Activated T-helper 2 cell treated with anti-CD3 and anti-CD28 coated beads, Interferon-gamma antibody, Interleukin-2, Interleukin-4, amounts not matched to agents 10 μg/mL and 5 μg/mL and 100 μg/mL, durations not matched to agents 14 hours and 24 hours and 36 hours (primary cell): ENCODE data around the gene MSH3. TPM values are rescaled to one million over a fixed set of nuclear protein-coding genes. Genes with fewer than 3 reads are reported as not detected.
"Not testable (repeated sequence)": the region's sequence is repeated elsewhere in the genome, so short reads cannot be mapped to it uniquely, and the experiment has no call there.

Experiments
- DNase-seq: peaks from one replicate; pipeline ENCODE4 v3.0.0; 2021; ENCODE audit warnings: low spot score
- H3K27ac Mint-ChIP-seq: one replicate; pipeline ENCODE4 v1.8.0; 2021; ENCODE audit warnings: mixed read lengths
- H3K27me3 Mint-ChIP-seq: one replicate; pipeline ENCODE4 v1.8.0; 2021; ENCODE audit warnings: low read depth, mixed read lengths
- H3K36me3 Mint-ChIP-seq: one replicate; pipeline ENCODE4 v1.8.0; 2021; ENCODE audit warnings: low read depth, mixed read lengths
- H3K4me1 Mint-ChIP-seq: one replicate; pipeline ENCODE4 v1.8.0; 2021; ENCODE audit warnings: low read depth, mixed read lengths
- H3K4me3 Mint-ChIP-seq: one replicate; pipeline ENCODE4 v1.8.0; 2021; ENCODE audit warnings: low read depth, mild to moderate bottlenecking, moderate library complexity, mixed read lengths
- H3K9me3 Mint-ChIP-seq: one replicate; pipeline ENCODE4 v1.8.0; 2021; ENCODE audit warnings: mixed read lengths
- intact Hi-C: fragments of 100-400 bp; cut with micrococcal nuclease; formaldehyde crosslinking; loops from one replicate; pipeline ENCODE4 v1.15.1; 2023
- total RNA-seq: library from RNA; stranded (reverse); gene quantifications from 2 replicates; pipeline ENCODE4 v1.2.3, GENCODE V29; 2022

Gene MSH3
- total RNA-seq, 1 donor from 2014 or later: 20.6 TPM

DNA sequence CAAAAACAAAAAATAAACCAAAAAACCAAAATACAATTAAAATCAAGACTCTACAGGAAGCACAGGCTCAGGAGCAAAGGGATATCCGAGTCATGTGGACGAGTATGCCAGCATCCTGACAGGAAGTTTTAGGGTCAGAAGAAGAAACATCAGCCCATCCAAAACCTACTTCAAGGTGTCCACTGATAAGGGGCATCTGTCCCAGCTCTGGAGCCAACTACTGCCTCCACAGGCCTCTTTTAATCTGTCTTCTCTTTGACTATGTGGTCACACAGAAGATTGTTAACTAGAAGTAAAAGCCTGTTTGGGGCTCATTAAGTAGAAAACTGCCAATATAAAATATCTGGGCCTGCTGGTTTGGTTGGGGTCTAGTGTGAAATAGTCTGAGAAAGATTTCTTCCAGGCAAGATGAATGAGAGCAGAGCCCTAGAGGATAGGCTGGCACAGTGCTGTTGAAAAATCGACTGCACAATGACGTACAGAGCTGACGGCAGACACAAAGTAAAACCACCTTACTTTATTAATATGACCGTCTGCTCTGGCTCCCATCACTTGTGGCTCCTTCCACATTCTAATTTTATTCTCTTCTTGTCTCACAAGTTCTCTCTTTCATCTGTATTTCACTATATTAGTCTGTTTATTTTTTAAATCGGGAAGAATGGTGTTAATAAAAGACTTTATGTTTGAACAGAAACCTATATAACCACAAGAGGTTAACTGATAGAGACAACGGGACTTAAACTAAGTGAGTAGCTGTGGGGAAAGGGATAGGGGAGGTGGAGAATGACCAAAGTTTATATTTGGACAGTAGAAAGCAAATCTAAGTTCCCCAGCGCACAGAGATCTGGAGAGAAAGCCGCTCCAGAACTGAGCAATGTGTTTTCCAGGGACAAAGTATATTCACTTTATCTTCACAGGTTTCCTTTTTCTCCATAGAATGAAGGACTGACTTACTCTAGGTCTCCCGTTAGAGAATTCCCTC is 22.9 kb upstream of the MSH3 start:
- no peak for DNase-seq
- Mint-ChIP-seq H3K9me3 (no peaks in the 10 kb centered on the region), H3K4me1 (peaks cover 5% of the 10 kb centered on the region), H3K27ac (peak overlapping the region; percentile 35), H3K27me3 (no peaks in the 10 kb centered on the region), H3K4me3 (no peak overlapping the region), H3K36me3 (peaks cover 62% of the 10 kb centered on the region)
- intact Hi-C loops: no loop called here

DNA sequence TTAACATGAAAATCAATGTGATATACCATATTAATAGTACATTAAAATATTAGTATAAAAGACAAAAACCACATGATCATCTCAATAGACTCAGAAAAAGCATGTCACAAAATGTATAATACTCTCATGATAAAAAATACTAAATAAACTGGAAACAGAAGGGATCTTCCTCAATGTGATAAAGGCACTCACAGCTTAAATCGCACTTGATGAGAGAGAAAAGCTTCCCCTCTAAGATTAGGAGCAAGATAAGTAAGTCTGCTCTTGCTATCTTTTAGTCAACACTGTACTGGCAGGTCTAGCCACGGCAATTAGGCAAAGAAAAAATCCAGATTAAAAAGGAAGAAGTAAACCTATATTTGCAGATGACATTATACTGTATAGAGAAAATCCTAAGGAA is 21.8 kb upstream of the MSH3 start:
- no peak overlapping the region for H3K4me3 Mint-ChIP-seq
- H3K27ac Mint-ChIP-seq: peak overlapping the region; percentile 22
- no peak for DNase-seq
- peaks cover 68% of the 10 kb centered on the region for H3K36me3 Mint-ChIP-seq
- peaks cover 6% of the 10 kb centered on the region for H3K4me1 Mint-ChIP-seq
- H3K27me3 Mint-ChIP-seq: no peaks in the 10 kb centered on the region
- H3K9me3 Mint-ChIP-seq: no peaks in the 10 kb centered on the region
- intact Hi-C loops: no loop called here

DNA sequence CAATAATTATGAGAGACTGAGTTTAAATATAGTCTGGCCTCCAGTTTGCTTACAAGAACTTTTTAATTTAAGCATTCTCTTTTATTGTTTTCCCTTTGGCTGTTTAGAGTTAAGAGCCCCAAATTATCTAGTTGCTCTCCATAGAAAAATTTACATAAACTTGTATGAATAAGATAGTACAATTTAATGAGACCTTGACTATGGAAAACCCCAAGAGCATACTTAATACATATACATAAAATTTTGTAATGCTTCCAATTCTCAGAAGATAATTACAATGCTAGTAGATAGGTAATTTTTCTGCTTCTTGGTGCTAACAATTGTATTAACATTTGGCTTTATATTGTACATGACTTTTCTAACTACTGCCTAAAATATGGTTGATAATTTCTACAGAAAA is 20.3 kb upstream of the MSH3 start:
- no peak overlapping the region for H3K4me3 Mint-ChIP-seq
- H3K9me3 Mint-ChIP-seq: no peaks in the 10 kb centered on the region
- peaks cover 80% of the 10 kb centered on the region for H3K36me3 Mint-ChIP-seq
- DNase-seq: no peak
- intact Hi-C loops: no loop called here
- peaks cover 14% of the 10 kb centered on the region for H3K4me1 Mint-ChIP-seq
- H3K27ac Mint-ChIP-seq: peak overlapping the region; percentile 63
- H3K27me3 Mint-ChIP-seq: no peaks in the 10 kb centered on the region

DNA sequence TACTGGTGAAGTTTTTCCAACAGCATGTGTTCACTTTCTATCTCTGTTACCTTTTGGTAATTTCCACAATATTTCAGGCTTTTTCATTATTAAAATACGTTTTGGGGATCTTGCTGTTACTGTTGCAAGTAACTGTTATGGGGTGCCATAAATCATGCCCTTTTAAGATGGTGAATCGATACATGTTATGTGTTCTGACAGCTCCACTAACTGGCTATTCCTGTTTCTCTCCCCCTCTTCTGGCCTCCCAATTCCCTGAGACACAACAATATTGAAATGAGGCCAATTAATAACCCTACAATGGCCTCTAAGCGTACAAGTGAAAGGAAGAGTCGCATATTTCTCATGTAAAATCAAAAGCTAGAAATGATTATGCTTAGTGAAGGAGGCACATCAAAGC is 13.1 kb upstream of the MSH3 start:
- peaks cover 85% of the 10 kb centered on the region for H3K36me3 Mint-ChIP-seq
- DNase-seq: no peak
- H3K4me3 Mint-ChIP-seq: no peak overlapping the region
- H3K4me1 Mint-ChIP-seq: peaks cover 13% of the 10 kb centered on the region
- H3K9me3 Mint-ChIP-seq: no peaks in the 10 kb centered on the region
- H3K27ac Mint-ChIP-seq: no peak overlapping the region
- intact Hi-C loops: no loop called here
- no peaks in the 10 kb centered on the region for H3K27me3 Mint-ChIP-seq

DNA sequence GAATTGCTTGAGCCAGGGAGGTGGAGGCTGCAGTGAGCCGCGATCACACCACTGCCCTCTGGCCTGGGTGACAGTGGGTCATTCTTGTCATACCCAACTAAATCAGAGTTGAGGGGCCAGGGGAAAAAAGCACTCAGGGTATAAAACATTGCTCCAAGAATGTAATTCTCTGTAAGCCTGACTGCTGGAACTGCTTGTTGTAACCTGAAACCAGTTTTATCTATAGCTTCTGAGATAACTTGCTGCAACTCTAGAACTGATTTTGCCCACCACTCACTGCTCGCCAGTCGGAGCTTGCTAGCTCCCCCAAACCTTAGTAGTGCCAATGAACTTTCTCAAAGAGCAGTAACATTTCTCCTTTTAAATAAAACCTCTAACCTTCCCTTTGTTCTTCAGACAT is 9.6 kb upstream of the MSH3 start:
- intact Hi-C loops: no loop called here
- Mint-ChIP-seq H3K27me3 (no peaks in the 10 kb centered on the region), H3K36me3 (peaks cover 85% of the 10 kb centered on the region), H3K4me1 (peaks cover 15% of the 10 kb centered on the region), H3K4me3 (no peak overlapping the region), H3K27ac (no peak overlapping the region), H3K9me3 (no peaks in the 10 kb centered on the region)
- no peak for DNase-seq

DNA sequence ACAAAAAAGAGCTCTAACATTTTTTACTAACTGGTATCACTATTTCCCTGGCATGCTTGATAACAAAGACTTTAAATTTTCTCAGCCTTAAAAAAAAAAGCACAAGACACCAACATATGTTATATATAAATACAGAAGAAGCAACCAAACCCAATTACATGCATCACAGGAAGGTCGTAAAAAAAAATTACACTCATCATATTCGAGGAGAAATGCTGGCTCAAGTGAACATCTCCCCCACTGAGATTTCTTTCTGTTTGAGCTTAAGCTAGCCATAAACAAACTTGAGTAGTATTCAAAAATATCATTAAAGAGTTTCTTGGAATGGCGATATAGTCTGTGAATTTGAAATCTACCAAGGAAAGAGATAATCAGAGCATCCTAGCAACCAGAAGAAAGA is 7.5 kb upstream of the MSH3 start:
- Mint-ChIP-seq H3K27ac (no peak overlapping the region), H3K9me3 (no peaks in the 10 kb centered on the region), H3K36me3 (peaks cover 66% of the 10 kb centered on the region)

DNA sequence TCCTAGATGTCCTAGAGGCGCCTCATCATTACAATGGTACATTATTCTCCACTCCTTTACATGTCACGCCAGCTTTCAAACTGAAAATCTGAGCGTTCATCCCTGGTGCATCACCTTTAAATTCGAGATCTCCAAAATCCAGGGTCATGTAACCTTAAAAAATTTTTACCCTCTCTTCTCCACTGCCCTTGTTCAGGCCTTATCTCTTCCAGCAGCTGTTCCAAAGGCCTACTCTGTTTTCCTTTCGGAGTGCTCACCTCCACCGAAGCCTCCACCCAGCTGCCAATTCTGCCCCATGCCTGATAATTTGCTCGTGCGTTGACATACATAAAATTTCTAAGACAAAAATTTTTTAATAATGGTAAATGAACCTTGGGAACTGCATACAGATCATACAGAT is 950 bp upstream of the MSH3 start:
- intact Hi-C loops: loop anchor here (10.0 kb wide), 1 partner anchor 1419 kb away; the partner anchor contains the start of gene JMY

More for the DNA sequence above, 7.5 kb upstream of the MSH3 start:
- Mint-ChIP-seq H3K4me3 (no peak overlapping the region), H3K27me3 (no peaks in the 10 kb centered on the region), H3K4me1 (peaks cover 15% of the 10 kb centered on the region)
- DNase-seq: no peak
- intact Hi-C loops: no loop called here

DNA sequence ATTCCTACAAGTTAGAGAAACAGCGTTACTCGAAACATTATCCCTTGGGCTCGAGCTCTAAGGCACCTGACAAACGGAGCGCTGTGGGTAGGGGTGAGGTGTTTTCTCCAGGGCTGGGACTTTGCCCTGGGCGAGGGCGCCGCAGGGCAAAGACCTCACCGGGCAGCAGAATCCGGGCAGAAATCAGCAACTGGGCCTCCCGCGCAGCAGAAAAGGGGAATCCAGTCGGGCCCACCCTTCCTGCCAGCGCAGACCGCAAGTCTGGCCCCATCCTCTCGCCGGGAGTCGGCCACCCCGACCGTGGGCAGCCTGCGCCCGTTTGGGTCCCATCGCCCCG is 430 bp upstream of the MSH3 start:
- DNase-seq: no peak
- H3K4me1 Mint-ChIP-seq: peaks cover 20% of the 10 kb centered on the region
- intact Hi-C loops: loop anchor here (2.0 to 10.0 kb wide), 2 partner anchors 647 to 1419 kb away; partner anchors contain the start of genes JMY and ZCCHC9
- peak overlapping the region; percentile 84 for H3K4me3 Mint-ChIP-seq
- no peaks in the 10 kb centered on the region for H3K27me3 Mint-ChIP-seq
- H3K36me3 Mint-ChIP-seq: peaks cover 40% of the 10 kb centered on the region
- peak overlapping the region; percentile 35 for H3K27ac Mint-ChIP-seq
- H3K9me3 Mint-ChIP-seq: no peaks in the 10 kb centered on the region

More for the DNA sequence above, 950 bp upstream of the MSH3 start:
- Mint-ChIP-seq H3K4me3 (peak overlapping the region; percentile 84), H3K36me3 (peaks cover 42% of the 10 kb centered on the region), H3K4me1 (peaks cover 21% of the 10 kb centered on the region), H3K27me3 (no peaks in the 10 kb centered on the region), H3K27ac (peak overlapping the region; percentile 35), H3K9me3 (no peaks in the 10 kb centered on the region)
- DNase-seq: no peak

DNA sequence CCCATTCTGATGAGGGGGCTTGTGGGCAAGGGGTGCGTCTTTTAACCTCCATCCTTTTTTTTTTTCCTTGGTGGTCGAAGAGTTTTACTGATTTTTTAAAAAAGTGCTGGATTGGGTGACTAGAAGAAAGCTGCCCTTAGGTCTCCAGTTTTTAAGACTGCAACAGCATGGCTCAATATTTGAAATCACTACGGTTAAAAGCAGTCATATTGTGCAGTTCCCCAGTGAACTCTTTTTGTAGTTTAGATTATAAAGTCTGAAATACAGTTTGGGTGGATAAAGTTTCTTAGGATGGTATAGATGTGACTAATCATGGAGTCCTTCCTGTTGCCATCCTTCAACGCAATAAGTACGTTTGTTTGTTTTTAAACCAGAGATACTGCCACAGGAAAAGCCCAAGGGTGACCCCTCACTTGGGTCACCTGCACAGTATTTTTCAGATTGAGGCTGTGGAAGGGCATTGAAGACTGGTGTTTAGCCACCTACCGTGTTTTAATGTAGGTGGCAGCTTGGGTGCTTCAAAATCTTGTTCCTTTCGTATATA is 851 bp downstream of the MSH3 start:
- Mint-ChIP-seq H3K4me3 (peak overlapping the region; percentile 88), H3K4me1 (peaks cover 20% of the 10 kb centered on the region), H3K36me3 (peaks cover 50% of the 10 kb centered on the region), H3K27me3 (no peaks in the 10 kb centered on the region), H3K9me3 (no peaks in the 10 kb centered on the region), H3K27ac (peak overlapping the region; percentile 96)
- DNase-seq: no peak
- intact Hi-C loops: loop anchor here (1.0 to 10.0 kb wide), 4 partner anchors 173 to 1421 kb away; partner anchors contain the start of genes JMY and ZCCHC9

DNA sequence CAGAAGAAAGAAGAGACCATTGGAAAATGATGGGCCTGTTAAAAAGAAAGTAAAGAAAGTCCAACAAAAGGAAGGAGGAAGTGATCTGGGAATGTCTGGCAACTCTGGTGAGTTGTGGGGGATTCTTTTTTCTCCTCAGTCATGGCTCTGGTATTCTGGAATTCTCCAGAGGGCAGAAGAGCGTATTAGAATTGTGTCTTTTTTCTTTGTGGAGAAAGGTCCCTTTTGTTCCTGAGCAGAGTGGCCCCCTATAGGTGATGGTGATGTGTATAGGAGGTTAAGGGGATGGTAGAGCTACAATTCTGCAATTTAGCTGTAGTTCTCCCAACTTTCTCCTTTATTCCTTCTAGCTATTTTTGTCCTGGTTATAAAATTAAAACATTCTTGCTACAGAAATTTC is 2.0 kb downstream of the MSH3 start:
- intact Hi-C loops: loop anchor here (5.0 to 10.0 kb wide), 2 partner anchors 174 to 1422 kb away; partner anchors contain the start of gene JMY
- DNase-seq: no peak
- Mint-ChIP-seq H3K4me1 (peaks cover 23% of the 10 kb centered on the region), H3K9me3 (no peaks in the 10 kb centered on the region), H3K36me3 (peaks cover 59% of the 10 kb centered on the region), H3K4me3 (peak overlapping the region; percentile 88), H3K27me3 (no peaks in the 10 kb centered on the region), H3K27ac (peak overlapping the region; percentile 96)

DNA sequence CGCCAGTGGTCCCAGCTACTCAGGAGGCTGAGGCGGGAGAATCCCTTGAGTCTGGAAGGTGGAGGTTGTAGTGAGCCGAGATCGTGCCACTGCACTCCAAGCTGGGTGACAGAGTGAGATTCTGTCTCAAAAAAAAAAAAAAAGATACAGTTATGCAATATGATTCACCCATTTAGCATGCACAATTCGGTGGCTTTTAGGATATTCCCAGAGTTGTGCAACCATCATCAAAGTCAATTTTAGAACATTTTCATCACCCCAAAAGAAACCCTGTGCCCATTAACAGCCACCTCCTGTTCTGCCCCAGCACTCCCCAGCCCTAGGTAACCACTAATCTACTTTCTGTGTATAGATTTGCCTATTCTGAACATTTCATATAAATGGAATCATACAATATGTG is 4.7 kb downstream of the MSH3 start:
- intact Hi-C loops: loop anchor here (5.0 to 10.0 kb wide), 2 partner anchors 177 to 1424 kb away; partner anchors contain the start of gene JMY
- Mint-ChIP-seq H3K27ac (no peak overlapping the region), H3K4me3 (no peak overlapping the region), H3K9me3 (no peaks in the 10 kb centered on the region), H3K4me1 (peaks cover 16% of the 10 kb centered on the region), H3K36me3 (peaks cover 70% of the 10 kb centered on the region), H3K27me3 (no peaks in the 10 kb centered on the region)
- DNase-seq: no peak

DNA sequence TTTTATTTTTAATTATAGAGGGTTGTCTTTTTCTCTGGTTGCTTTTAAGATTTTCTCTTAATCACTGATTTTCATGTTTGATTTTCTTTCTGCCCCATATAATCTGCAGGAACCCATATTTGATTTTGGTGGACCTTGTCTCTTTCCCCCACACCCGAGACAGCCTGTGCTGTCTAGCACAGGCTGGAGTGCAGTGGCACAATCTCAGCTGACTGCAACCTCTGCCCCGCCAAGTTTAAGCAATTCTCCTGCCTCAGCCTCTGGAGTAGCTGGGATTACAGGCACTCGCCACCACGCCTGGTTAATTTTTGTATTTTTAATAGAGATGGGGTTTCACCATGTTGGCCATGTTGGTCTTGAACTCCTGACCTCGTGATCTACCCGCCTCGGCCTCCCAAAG is 6.2 kb downstream of the MSH3 start:
- H3K27me3 Mint-ChIP-seq, H3K9me3 Mint-ChIP-seq, H3K4me3 Mint-ChIP-seq, intact Hi-C loops, DNase-seq, H3K27ac Mint-ChIP-seq: not testable (repeated sequence)
- Mint-ChIP-seq H3K4me1 (peaks cover 24% of the 10 kb centered on the region), H3K36me3 (peaks cover 82% of the 10 kb centered on the region)

DNA sequence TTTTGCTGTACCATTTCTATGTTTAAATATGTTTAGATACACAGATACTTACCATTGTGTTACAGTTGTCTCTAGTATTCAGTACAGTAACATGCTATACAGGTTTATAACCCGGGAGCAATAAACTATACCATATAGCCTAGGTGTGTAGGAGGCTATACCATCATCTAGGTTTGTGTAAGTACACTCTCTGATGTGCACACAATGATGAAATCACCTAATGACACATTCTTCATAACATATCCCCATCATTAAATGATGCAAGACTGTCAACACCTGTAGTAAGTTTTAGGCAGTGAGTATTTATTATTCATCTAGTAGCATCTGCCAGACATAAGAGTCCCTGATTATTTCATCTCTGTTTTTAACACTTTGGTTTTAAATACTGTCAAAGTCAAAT is 7.7 kb downstream of the MSH3 start:
- no peaks in the 10 kb centered on the region for H3K9me3 Mint-ChIP-seq
- intact Hi-C loops: no loop called here
- peaks cover 20% of the 10 kb centered on the region for H3K4me1 Mint-ChIP-seq
- no peaks in the 10 kb centered on the region for H3K27me3 Mint-ChIP-seq
- H3K4me3 Mint-ChIP-seq: no peak overlapping the region
- H3K36me3 Mint-ChIP-seq: peaks cover 82% of the 10 kb centered on the region
- no peak for DNase-seq
- H3K27ac Mint-ChIP-seq: no peak overlapping the region
